Retina (tissue), 1 donor: ENCODE results near the gene LIMS4.
"Not testable (repeated sequence)": the region's sequence is repeated elsewhere in the genome, so short reads cannot be mapped to it uniquely, and the experiment has no call there.

Experiments used
- DNase-seq: peaks from one replicate; pipeline ENCODE4 v3.0.0-alpha.2; 2016

LIMS4 gene

DNA sequence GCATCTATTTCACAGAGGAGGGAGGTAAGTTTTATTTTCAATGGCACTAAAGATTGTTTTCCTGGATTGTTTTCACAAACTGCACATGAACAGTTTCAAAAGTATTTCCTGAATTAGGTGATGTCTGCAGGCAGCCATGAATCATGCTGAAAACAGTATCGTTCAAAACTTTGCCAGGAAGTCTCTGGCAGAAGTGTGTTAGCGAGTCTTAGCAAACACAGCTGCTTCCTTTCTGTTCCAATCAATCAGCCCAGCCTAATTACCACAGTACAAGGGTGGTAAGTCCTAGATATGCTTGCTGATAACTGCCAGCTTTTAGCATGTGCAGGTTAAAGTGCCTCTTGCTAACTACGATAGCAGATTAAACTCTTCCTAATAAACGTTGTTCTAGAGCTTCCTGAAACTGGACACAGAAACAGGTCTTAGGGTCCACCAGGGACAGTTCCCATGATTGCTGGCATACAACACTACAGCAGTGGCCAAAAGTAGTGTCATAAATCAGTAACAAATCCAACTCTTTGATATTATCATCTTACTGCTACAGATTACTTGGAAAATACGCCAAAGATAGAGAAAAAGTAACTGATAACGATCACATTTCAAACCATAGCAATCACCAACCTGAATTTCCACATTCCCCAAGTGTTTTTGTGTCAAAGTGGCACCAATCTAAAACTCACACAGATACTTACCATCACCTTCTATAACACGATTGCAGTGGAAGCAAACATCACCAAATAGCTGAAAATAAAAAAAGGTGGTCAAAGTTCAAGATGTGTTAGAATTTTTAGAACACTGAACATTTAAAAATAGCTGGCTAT is 23.3 kb downstream of the LIMS4 start:
- DNase-seq: not testable (repeated sequence)

DNA sequence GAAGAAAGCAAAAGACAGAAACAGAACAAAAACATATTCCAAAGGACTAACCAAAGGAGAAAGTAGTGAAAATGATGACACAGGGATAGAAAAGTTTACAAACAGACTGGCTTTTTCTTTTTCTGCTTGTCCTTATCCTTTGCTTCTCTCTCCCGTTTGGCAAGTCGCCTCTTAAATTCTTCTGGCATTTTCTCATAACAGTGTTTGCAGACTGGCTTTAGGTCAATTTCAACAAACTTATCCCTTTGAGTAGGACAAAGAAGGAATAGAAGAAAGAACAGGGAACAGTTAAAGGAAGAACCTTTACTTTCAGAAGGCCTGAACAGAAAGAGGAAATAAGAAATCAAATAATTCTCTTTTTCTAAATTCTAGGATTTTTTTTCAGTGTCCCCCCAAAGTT is 26.0 kb downstream of the LIMS4 start:
- not testable (repeated sequence) for DNase-seq

- not testable (repeated sequence) for DNase-seq
Measured at GRCh38 chr2:110443305-110444005, 29.2 kb downstream of the LIMS4 start.

GRCh38 chr2:110441905-110442304 is 30.7 kb downstream of the LIMS4 start:
- not testable (repeated sequence) for DNase-seq

- not testable (repeated sequence) for DNase-seq
Measured at GRCh38 chr2:110434565-110434964, 38.1 kb downstream of the LIMS4 start.

DNA sequence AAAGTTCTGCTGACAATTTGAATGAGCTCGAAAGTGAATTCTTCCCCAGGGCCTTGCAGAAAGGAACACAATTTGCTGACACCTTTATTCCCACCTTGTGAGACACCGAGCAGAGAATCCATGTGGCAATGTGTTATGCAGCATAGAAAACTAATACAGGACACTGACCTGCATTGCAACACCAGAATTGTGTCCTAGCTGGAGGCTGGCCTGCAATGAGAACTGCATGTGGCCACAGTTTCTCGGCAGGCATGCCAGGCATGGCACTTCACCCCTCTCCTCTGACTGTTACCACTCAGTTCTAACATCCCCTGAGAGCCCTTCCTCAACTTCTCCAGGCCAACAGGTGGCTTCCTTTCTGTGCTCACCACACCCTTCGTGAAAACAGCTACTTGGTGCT is 46.9 kb downstream of the LIMS4 start:
- DNase-seq: not testable (repeated sequence)

GRCh38 chr2:110424421-110424820 is 48.2 kb downstream of the LIMS4 start:
- DNase-seq: not testable (repeated sequence)

- DNase-seq: not testable (repeated sequence)
Measured at GRCh38 chr2:110423574-110423962, 49.0 kb downstream of the LIMS4 start.

DNA sequence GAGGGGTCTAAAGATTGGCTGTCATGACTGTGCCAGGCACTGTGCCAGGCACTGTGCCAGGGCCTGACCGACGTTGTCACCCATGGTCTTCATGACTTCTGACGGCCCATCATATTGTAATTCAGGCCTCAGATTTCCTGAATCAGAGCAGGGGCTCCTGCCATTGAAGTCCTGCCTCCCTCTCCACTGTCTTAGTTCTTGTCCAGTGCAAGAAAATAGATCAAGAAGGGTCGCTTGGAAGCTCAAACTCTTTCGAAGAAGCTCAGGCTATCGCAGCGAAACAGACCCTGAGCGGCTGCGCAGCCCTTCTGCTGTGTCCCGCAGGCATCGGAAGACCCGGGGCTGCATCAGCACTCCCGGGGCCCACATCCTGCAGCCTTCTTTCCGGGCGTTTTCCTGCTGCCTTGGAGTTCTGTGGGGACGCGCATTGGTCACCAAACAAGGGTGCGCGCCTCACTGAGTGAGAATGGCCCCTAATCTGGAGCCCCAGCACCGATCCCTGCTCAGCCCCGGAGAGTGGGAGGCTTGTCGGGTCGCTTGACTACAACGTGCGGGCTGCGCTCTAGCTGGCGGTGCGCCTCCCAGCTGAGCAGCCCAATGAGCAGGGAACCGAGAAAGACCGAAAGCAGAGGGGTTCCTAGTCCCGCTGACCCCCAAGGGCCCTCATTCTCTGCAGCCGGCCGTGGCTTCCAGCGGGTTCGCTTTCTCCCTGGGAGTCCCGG is 49.6 kb downstream of the LIMS4 start:
- not testable (repeated sequence) for DNase-seq

- DNase-seq: not testable (repeated sequence)
Measured at GRCh38 chr2:110420641-110421354, 51.8 kb downstream of the LIMS4 start.

DNA sequence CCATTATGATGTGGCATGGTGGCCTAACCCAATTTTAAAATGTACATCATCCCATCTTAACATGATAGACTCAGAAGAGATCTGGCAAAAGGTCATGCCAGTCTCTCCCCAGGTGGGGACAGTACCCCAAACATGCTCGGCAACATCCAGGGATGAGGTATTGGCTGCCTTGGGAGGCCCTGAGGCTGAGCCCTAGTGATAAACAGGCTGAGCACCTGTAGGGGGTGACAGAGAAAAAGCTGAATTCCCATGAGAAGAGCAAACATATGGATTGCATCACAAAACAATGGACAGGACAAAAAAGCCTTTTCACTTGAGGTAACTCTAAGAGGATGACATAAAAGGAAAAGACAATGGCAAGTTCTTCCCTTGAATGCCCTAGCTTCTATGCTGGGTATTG is 65.5 kb downstream of the LIMS4 start:
- not testable (repeated sequence) for DNase-seq

DNA sequence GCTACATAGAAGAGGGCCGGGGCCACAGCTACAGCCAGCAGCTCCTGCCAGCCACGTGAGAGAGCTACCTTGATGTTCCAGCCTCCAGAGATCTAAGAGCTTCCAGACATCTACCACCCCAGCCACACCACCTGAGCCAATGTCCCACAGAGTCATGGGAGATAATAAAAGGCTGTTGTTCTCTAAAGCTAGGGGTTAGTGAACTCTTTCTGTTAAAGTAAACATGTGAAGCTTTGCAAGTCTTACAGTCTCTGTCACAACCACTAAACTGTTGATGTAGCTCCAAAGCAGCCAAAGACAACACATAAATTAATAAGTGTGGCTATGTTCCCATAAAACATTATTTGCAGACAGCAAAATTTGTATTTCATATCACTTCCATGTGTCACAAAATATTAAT is 67.6 kb downstream of the LIMS4 start:
- not testable (repeated sequence) for DNase-seq

DNA sequence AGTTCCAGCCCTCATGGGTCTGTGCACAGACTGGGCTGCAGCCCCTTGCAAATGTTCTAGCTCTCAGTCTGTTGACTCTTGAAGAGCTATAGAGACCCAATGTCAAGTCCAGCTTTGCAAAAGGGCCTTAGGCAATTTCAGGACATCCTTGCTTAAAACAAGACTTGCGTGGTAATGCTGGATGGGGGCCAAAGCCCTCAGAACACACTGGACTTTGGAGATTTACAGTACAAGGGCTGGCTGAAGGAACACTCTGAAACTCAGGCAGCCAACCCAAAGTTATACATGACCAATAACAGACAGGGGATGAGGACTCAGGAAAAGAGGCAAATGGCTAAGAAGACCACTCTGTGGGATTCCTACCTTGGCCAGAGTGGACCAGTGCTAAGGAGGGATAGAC is 68.4 kb downstream of the LIMS4 start:
- not testable (repeated sequence) for DNase-seq

GRCh38 chr2:110401001-110401618 is 71.5 kb downstream of the LIMS4 start:
- DNase-seq: not testable (repeated sequence)

- not testable (repeated sequence) for DNase-seq
Measured at GRCh38 chr2:110399378-110399777, 73.2 kb downstream of the LIMS4 start.

DNA sequence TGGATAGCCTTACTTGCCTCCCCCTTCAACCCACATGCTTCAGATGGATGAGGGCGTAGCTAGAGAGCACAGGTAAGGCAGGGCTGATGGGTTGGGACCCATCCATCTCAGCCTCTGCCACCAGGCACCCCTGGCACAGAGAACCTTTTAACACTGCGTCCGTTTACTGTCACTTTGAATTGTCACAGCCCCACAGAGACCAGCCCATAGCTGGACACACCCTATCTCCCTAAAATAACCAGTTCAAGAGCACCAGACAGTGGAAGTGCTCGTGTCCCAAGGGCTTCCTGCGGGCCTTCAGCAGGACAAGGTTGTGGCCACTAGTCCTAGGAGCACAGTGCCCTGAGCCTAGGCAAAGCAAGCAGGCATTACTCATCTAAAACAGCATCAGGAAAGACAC is 76.6 kb downstream of the LIMS4 start:
- not testable (repeated sequence) for DNase-seq
